GM13977 (cell line): ENCODE results near the gene CDHR5.

Experiments
- DNase-seq: peaks from one replicate; pipeline ENCODE4 v3.0.0; 2012; ENCODE audit warnings: low spot score
- in situ Hi-C: fragments of 300-500 bp; cut with MboI; formaldehyde crosslinking; loops from one replicate; pipeline ENCODE4 v1.12.0; 2022; ENCODE audit warnings: low sequenced_read_pairs, low pct_unique_long_range_greater_than_20kb, mixed read lengths, inconsistent platforms; ENCODE audit not compliant: unreplicated experiment
- TF ChIP-seq, protein P1 (sequence below): IDR thresholded peaks from 2 replicates; pipeline ENCODE4 v1.5.1; 2012; ENCODE audit warnings: mild to moderate bottlenecking, control low read depth; ENCODE audit not compliant: insufficient read depth; ENCODE audit errors: extremely low read depth, missing control alignments

The CDHR5 gene

DNA sequence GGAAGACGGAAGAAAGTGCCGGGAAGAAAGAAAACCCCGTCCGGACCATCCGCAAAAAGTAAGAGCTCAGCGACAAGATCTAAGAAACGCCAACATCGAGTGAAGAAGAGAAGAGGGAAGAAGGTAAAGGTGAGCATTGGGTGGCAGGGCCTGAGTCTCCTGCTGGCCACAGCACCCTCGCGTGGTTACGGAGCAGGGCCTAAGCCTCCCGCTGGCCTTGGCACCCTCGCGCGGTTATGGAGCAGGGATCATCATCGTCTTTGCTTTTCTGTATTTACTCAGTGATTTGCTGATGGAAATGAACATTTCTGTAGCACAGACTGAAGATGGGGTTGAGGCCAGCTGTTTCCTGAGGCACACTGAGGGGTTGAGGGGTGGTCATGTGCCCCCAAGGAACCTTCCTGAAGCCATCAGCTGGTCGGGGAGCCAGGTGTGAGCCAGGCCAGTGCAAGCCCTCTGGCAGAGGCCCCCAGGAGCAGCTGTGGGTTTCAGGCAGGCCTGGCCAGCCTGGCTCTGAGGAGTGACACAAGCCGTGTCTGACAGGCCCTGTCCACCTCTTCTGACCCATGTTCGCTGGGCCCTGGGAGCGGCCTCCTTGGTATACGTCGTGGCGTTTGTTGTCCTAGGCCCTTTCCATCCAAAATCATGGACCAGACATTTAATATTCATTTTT, 23.0 kb downstream of the CDHR5 start:
- in situ Hi-C loops = no loop called here
- no peak for DNase-seq
- TF ChIP-seq, protein P1, sequence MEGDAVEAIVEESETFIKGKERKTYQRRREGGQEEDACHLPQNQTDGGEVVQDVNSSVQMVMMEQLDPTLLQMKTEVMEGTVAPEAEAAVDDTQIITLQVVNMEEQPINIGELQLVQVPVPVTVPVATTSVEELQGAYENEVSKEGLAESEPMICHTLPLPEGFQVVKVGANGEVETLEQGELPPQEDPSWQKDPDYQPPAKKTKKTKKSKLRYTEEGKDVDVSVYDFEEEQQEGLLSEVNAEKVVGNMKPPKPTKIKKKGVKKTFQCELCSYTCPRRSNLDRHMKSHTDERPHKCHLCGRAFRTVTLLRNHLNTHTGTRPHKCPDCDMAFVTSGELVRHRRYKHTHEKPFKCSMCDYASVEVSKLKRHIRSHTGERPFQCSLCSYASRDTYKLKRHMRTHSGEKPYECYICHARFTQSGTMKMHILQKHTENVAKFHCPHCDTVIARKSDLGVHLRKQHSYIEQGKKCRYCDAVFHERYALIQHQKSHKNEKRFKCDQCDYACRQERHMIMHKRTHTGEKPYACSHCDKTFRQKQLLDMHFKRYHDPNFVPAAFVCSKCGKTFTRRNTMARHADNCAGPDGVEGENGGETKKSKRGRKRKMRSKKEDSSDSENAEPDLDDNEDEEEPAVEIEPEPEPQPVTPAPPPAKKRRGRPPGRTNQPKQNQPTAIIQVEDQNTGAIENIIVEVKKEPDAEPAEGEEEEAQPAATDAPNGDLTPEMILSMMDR = no peak

DNA sequence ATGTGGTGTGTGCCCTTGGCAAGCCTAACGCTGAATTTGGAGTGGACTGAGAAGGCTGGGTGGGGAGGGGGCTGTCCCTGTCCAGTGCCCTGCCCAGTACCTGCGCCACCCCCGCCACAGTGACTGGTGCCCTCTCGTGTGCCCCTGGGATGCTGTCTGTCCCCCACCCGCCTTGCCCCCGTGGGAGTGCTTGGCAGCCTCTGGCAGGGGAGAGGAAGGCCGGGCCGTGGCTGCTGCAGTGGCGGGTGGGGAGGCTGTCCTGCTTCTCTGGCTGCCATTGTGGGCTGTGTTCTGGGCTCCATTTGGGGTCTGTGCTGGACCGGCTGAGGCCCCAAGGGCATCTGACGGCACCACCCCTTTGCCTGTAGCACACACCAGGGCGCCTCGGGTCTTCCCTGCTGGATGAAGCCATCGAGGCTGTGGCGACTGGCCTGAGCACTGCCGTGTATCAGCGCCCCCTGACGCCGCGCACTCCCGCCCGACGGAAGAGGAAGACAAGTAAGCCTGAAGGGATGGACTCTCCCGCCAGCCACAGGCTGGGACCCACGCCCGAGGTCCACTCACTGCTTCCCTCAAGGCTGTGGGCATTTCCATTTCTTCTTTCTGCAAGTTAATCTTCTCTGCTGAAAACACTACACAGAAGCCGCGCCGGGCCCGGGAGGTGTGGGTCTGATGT, 26.6 kb downstream of the CDHR5 start:
- no peak for DNase-seq
- TF ChIP-seq, protein P1 = no peak
- in situ Hi-C loops = no loop called here

DNA sequence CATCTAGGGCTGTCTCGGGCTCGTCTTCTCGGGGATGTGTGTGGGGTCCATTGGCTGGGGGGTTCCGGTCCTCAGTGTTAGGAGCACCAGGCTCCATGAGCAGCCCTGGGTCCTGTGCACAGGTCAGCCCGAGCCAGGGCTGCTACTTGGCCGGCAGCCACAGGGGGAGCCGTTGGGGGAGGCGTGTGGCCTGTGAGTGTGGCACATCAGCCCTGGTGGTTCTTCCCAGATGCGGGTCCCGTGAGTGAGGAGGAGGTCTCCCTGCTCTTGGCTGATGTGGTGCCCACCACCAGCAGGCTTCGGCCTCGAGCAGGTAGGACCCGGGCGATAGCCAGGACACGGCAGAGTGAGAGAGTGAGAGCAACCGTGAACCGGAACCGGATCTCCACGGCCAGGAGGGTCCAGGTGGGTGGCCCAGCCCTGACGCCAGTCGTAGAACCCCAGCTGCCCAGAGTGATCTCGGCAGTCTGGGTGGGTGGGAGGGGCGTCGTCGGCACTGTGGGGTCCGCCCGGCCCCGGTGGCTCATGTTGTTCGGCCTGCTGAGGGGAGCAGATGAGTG, 27.5 kb downstream of the CDHR5 start:
- no peak for DNase-seq
- in situ Hi-C loops = no loop called here
- TF ChIP-seq, protein P1 = peak; percentile 41

DNA sequence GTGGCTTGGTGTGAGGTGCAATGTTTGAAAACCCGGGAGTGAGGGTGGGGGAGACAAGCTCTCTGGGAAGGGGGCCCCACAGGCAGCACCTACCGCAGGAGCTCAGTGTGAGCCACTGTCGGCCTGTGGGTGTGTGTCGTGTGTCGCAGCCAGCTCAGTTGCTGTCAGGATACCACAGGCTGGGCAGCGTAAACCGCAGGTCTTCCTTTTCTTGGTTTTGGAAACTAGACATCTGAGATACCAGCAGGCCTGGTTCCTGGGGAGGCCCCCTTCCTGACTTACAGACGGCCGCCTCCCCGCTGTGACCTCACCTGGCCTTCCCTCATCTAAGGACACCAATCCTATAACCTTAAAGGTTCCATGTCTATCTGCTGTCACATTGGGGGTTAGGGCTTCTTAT, 28.4 kb downstream of the CDHR5 start:
- in situ Hi-C loops = no loop called here
- TF ChIP-seq, protein P1 = no peak
- DNase-seq = no peak

DNA sequence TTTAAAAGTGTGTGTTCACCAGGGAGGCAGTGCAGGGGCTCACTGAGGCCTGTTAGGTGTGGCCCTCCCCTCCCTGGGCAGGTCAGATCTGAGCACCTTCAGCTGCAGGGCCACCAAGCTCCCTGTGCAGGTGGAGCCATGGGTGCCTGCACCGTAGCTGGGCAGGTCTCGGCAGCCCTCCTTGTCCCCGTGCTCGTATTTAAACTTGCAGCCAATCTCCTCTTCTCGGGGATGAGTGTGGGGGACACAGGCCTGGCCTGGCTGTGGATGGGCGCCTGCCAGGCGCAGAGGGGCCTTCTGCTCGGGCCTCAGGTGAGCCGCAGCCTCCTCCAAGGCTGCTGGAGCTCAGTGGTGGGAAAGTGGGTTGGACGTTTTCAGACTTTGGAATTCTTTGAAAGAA, 29.4 kb downstream of the CDHR5 start:
- in situ Hi-C loops = no loop called here
- no peak for DNase-seq
- TF ChIP-seq, protein P1 = no peak

DNA sequence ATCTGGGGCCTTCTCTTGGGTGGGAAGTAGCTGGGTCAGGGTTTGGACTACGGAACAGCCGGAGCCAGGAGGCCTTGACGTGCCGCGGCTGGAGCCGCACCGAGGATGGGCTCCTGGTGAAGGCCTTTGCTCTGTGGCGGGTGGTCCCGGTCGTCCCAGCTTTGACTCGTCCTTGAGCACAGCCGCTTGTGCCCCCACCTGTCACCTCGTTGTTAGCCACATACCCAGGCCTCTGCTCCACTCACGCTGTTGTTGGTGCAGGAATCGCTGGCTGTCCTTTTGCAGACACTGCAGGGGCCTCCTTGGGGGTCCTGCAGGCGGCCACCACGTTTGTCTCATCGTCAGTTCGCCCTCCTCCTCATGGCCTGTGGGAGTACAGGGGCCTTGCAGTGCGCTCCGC, 31.4 kb downstream of the CDHR5 start:
- TF ChIP-seq, protein P1 = no peak
- DNase-seq = no peak
- in situ Hi-C loops = no loop called here
